Activated effector memory CD4-positive, alpha-beta T cell treated with anti-CD3 and anti-CD28 coated beads, Interleukin-2, amount 50 U/mL, for 16 hours (primary cell): ENCODE data around the gene CCDC32.
"Not testable (repeated sequence)": the region's sequence is repeated elsewhere in the genome, so short reads cannot be mapped to it uniquely, and the experiment has no call there.

Source experiments
- DNase-seq: peaks from one replicate; pipeline ENCODE4 v3.0.0-alpha.2; 2020

Gene CCDC32

GRCh38 chr15:40564591-40565332, at the start of gene CCDC32:
TSS of gene CCDC32 (minus strand) at chr15:40565042. CDS start at chr15:40563015, 2,027 bp downstream.
- DNase-seq = peak; percentile 98

- no peak for DNase-seq
Measured at GRCh38 chr15:40613080-40613479, 48.2 kb upstream of the CCDC32 start.

- DNase-seq = no peak
Measured at GRCh38 chr15:40603935-40604334, 39.1 kb upstream of the CCDC32 start.

GRCh38 chr15:40600956-40601355, 36.1 kb upstream of the CCDC32 start:
- DNase-seq = no peak

GRCh38 chr15:40598672-40599071, 33.8 kb upstream of the CCDC32 start:
- DNase-seq = no peak

GRCh38 chr15:40598126-40598525, 33.3 kb upstream of the CCDC32 start:
- DNase-seq = no peak

GRCh38 chr15:40597024-40597423, 32.2 kb upstream of the CCDC32 start:
- no peak for DNase-seq

GRCh38 chr15:40595773-40596172, 30.9 kb upstream of the CCDC32 start:
- DNase-seq = no peak

GRCh38 chr15:40595219-40595618, 30.4 kb upstream of the CCDC32 start:
- no peak for DNase-seq

GRCh38 chr15:40594429-40594836, 29.6 kb upstream of the CCDC32 start:
- DNase-seq = no peak

- DNase-seq = peak; percentile 96
Measured at GRCh38 chr15:40593588-40594428, 29.0 kb upstream of the CCDC32 start, which contains the start of gene KNL1. TSS of gene KNL1 (plus strand) at chr15:40594249. CDS start at chr15:40602932, 8,683 bp downstream.

- no peak for DNase-seq
Measured at GRCh38 chr15:40593165-40593564, 28.3 kb upstream of the CCDC32 start.

- DNase-seq = no peak
Measured at GRCh38 chr15:40591389-40591788, 26.5 kb upstream of the CCDC32 start.

- no peak for DNase-seq
Measured at GRCh38 chr15:40590667-40591050, 25.8 kb upstream of the CCDC32 start.

- no peak for DNase-seq
Measured at GRCh38 chr15:40584191-40584590, 19.3 kb upstream of the CCDC32 start.

GRCh38 chr15:40582726-40583246, 17.9 kb upstream of the CCDC32 start:
- DNase-seq = no peak

- DNase-seq = not testable (repeated sequence)
Measured at GRCh38 chr15:40581796-40582195, 17.0 kb upstream of the CCDC32 start.

GRCh38 chr15:40578892-40579291, 14.1 kb upstream of the CCDC32 start:
- no peak for DNase-seq

- DNase-seq = not testable (repeated sequence)
Measured at GRCh38 chr15:40576914-40577313, 12.1 kb upstream of the CCDC32 start.

- no peak for DNase-seq
Measured at GRCh38 chr15:40575113-40575512, 10.3 kb upstream of the CCDC32 start.

- DNase-seq = peak; percentile 97
Measured at GRCh38 chr15:40569129-40569953, 4.5 kb upstream of the CCDC32 start, which contains the start of gene RPUSD2. TSS of gene RPUSD2 (plus strand) at chr15:40569299. CDS start at chr15:40569338, 39 bp downstream.

GRCh38 chr15:40567111-40567510, 2.3 kb upstream of the CCDC32 start:
- DNase-seq = no peak
